GM08714 (cell line): ENCODE measurements around the gene SCFD1.

ENCODE experiments used
- H3K4me3 ChIP-seq: fragments of 200-500 bp; sonication (Bioruptor generic); 2 replicates; pipeline ENCODE4 v1.5.1; 2014; ENCODE audit warnings: mild to moderate bottlenecking, low read length, inconsistent platforms
- ZNF274 ChIP-seq: IDR thresholded peaks from 2 replicates; pipeline ENCODE4 v1.6.1; 2012; ENCODE audit warnings: mild to moderate bottlenecking, low read depth, low read length

The SCFD1 gene

GRCh38 chr14:30681752-30682355, 59.7 kb downstream of the SCFD1 start:
- no peak overlapping the region for H3K4me3 ChIP-seq
- TF ChIP-seq ZNF274, result no peak

- peak overlapping the region; percentile 7; the same call in 1 of the 2 replicates for H3K4me3 ChIP-seq
Measured at GRCh38 chr14:30690487-30691355, 68.6 kb downstream of the SCFD1 start.

GRCh38 chr14:30691751-30692398, 69.8 kb downstream of the SCFD1 start:
- H3K4me3 ChIP-seq, result no peak overlapping the region
- TF ChIP-seq ZNF274, result no peak

- H3K4me3 ChIP-seq, result no peak overlapping the region
Measured at GRCh38 chr14:30692669-30693068, 70.5 kb downstream of the SCFD1 start.

GRCh38 chr14:30698463-30698862, 76.3 kb downstream of the SCFD1 start:
- H3K4me3 ChIP-seq, result no peak overlapping the region
- no peak for TF ChIP-seq ZNF274

More at GRCh38 chr14:30692669-30693068, 70.5 kb downstream of the SCFD1 start:
- no peak for TF ChIP-seq ZNF274

GRCh38 chr14:30706704-30707103, 84.6 kb downstream of the SCFD1 start:
- TF ChIP-seq ZNF274, result no peak
- no peak overlapping the region for H3K4me3 ChIP-seq

- no peak for TF ChIP-seq ZNF274
- H3K4me3 ChIP-seq, result no peak overlapping the region
Measured at GRCh38 chr14:30708157-30708556, 86.0 kb downstream of the SCFD1 start.

GRCh38 chr14:30709201-30709600, 87.1 kb downstream of the SCFD1 start:
- no peak overlapping the region for H3K4me3 ChIP-seq
- TF ChIP-seq ZNF274, result no peak

GRCh38 chr14:30710876-30711275, 88.8 kb downstream of the SCFD1 start:
- TF ChIP-seq ZNF274, result no peak

GRCh38 chr14:30719137-30719536, 97.0 kb downstream of the SCFD1 start:
- H3K4me3 ChIP-seq, result no peak overlapping the region
- TF ChIP-seq ZNF274, result no peak

More at GRCh38 chr14:30710876-30711275, 88.8 kb downstream of the SCFD1 start:
- H3K4me3 ChIP-seq, result no peak overlapping the region

- TF ChIP-seq ZNF274, result no peak
- H3K4me3 ChIP-seq, result no peak overlapping the region
Measured at GRCh38 chr14:30725763-30726162, 103.6 kb downstream of the SCFD1 start.

GRCh38 chr14:30728471-30728870, 106.4 kb downstream of the SCFD1 start:
- TF ChIP-seq ZNF274, result no peak

GRCh38 chr14:30737916-30738315, 115.8 kb downstream of the SCFD1 start:
- no peak for TF ChIP-seq ZNF274

More at GRCh38 chr14:30728471-30728870, 106.4 kb downstream of the SCFD1 start:
- H3K4me3 ChIP-seq, result no peak overlapping the region

GRCh38 chr14:30738978-30739377, 116.9 kb downstream of the SCFD1 start:
- H3K4me3 ChIP-seq, result no peak overlapping the region
- no peak for TF ChIP-seq ZNF274

More at GRCh38 chr14:30737916-30738315, 115.8 kb downstream of the SCFD1 start:
- no peak overlapping the region for H3K4me3 ChIP-seq

GRCh38 chr14:30748343-30748742, 126.2 kb downstream of the SCFD1 start:
- TF ChIP-seq ZNF274, result no peak
- no peak overlapping the region for H3K4me3 ChIP-seq
